HCT116 (cell line): ENCODE results near the gene NDUFAB1. TPM values are rescaled to one million over a fixed set of nuclear protein-coding genes. Genes with fewer than 3 reads are reported as not detected.

Experiments used
- ATAC-seq: fragments of 200-7000 bp; cut with Tn5 transposase; 2 replicates; pipeline ENCODE4 v1.9.1; 2020; ENCODE audit warnings: mild to moderate bottlenecking, moderate library complexity
- BruUV-seq: library from RNA; stranded (reverse); fragments of 400-500 nt; replicated peaks from 2 replicates; lab custom pipeline; 2021; lab: Mats Ljungman, UMichigan
- CTCF ChIA-PET: fragments of 300-600 bp; sonication (Branson Sonifier 250); formaldehyde crosslinking; loops from one replicate; lab custom pipeline; 2021; ENCODE audit warnings: antibody characterized with exemption; lab: Charles Lee
- POLR2A ChIA-PET: fragments of 300-600, 350-600 bp; sonication (Branson Sonifier 250); formaldehyde crosslinking; loops from one replicate; lab custom pipeline; 2021; ENCODE audit warnings: antibody characterized with exemption; lab: Charles Lee
- RAD21 ChIA-PET, 2 experiments: fragments of 300-600 bp; sonication (Branson Sonifier 250); formaldehyde crosslinking; loops; one replicate each; lab custom pipeline; 2023; ENCODE audit warnings: low total read pairs in 2 of 2; ENCODE audit not compliant: uncharacterized antibody in 2 of 2, unreplicated experiment in 2 of 2, low non-redundant PET in 1 of 2; lab: Charles Lee
- DNase-seq: peaks from one replicate; pipeline ENCODE4 v3.0.0-alpha.2; 2010; ENCODE audit warnings: low read depth, low spot score
- H2AFZ ChIP-seq: fragments of 200-600 bp; shearing (Covaris generic), sonication (generic); 2 replicates; pipeline ENCODE4 v1.6.1; 2017; ENCODE audit warnings: low read depth, mixed run types, mixed read lengths, antibody characterized with exemption, low read length; ENCODE audit not compliant: poor library complexity, severe bottlenecking
- H3K27ac ChIP-seq: 2 replicates; pipeline ENCODE4 v1.5.1; 2012; ENCODE audit warnings: low read depth, low read length
- H3K27me3 ChIP-seq: fragments of 200-600 bp; sonication (generic); 2 replicates; pipeline ENCODE4 v1.6.1; 2016; ENCODE audit warnings: mixed run types, low read length, mixed read lengths; ENCODE audit not compliant: insufficient read depth
- H3K36me3 ChIP-seq, 2 experiments: fragments of 200-500 bp in 1 of 2; fragments of 200-600 bp in 1 of 2; sonication (Bioruptor generic) in 1 of 2; sonication (generic) in 1 of 2; 2 replicates each; pipeline versions ENCODE4 v1.5.1 to v1.6.1; 2014 to 2016; ENCODE audit warnings: low read length in 2 of 2, inconsistent platforms in 1 of 2, mixed read lengths in 1 of 2, mixed run types in 1 of 2; ENCODE audit not compliant: insufficient read depth in 2 of 2, control insufficient read depth in 1 of 2
- H3K4me1 ChIP-seq, 2 experiments: fragments of 200-600 bp in 1 of 2; sonication (generic) in 1 of 2; 2 replicates each; pipeline versions ENCODE4 v1.5.1 to v1.6.1; 2012 to 2017; ENCODE audit warnings: low read length in 2 of 2, inconsistent platforms in 1 of 2, mild to moderate bottlenecking in 1 of 2, mixed read lengths in 1 of 2, mixed run types in 1 of 2, moderate library complexity in 1 of 2; ENCODE audit not compliant: insufficient read depth in 2 of 2, control insufficient read depth in 1 of 2
- H3K4me2 ChIP-seq: fragments of 200-600 bp; sonication (generic); 2 replicates; pipeline ENCODE4 v1.6.1; 2017; ENCODE audit warnings: mixed run types, low read length, mixed read lengths
- H3K4me3 ChIP-seq, 2 experiments: fragments of 200-600 bp in 1 of 2; sonication (generic) in 1 of 2; replicated peaks in 1 of 2; 2 replicates each; pipeline ENCODE4 v1.5.1; 2011 to 2016; ENCODE audit warnings: low read length in 2 of 2, control low read depth in 1 of 2, low read depth in 1 of 2, mild to moderate bottlenecking in 1 of 2, mixed read lengths in 1 of 2, mixed run types in 1 of 2
- H3K79me2 ChIP-seq: fragments of 200-600 bp; sonication (generic); 2 replicates; pipeline ENCODE4 v1.6.1; 2017; ENCODE audit warnings: mild to moderate bottlenecking, mixed run types, low read length, moderate library complexity, mixed read lengths; ENCODE audit not compliant: insufficient read depth
- H3K9ac ChIP-seq: fragments of 200-600 bp; sonication (generic); 2 replicates; pipeline ENCODE4 v1.6.1; 2016; ENCODE audit warnings: low read length, mixed read lengths
- H3K9me2 ChIP-seq: fragments of 200-600 bp; sonication (generic), shearing (Covaris generic); 2 replicates; pipeline ENCODE4 v1.6.1; 2017; ENCODE audit warnings: mixed run types, mild to moderate bottlenecking, moderate library complexity; ENCODE audit not compliant: insufficient read depth
- H3K9me3 ChIP-seq, 2 experiments: fragments of 200-500 bp in 1 of 2; fragments of 200-600 bp in 1 of 2; sonication (Bioruptor generic) in 1 of 2; sonication (generic) in 1 of 2; 2 replicates each; pipeline ENCODE4 v1.6.1; 2014 to 2017; ENCODE audit warnings: low read length in 2 of 2, mixed read lengths in 2 of 2, inconsistent platforms in 1 of 2, low read depth in 1 of 2, mild to moderate bottlenecking in 1 of 2, mixed run types in 1 of 2, moderate library complexity in 1 of 2; ENCODE audit not compliant: control insufficient read depth in 1 of 2, insufficient read depth in 1 of 2
- H4K20me1 ChIP-seq: fragments of 200-600 bp; sonication (generic), shearing (Covaris generic); 2 replicates; pipeline ENCODE4 v1.6.1; 2017; ENCODE audit warnings: mixed run types, mild to moderate bottlenecking, moderate library complexity; ENCODE audit not compliant: insufficient read depth
- CEBPB ChIP-seq: IDR thresholded peaks from 2 replicates; pipeline ENCODE4 v1.6.1; 2012; ENCODE audit warnings: low read depth
- EGR1 ChIP-seq: IDR thresholded peaks from 2 replicates; pipeline ENCODE4 v1.6.1; 2012; ENCODE audit warnings: low read depth
- EZH2 ChIP-seq: fragments of 200-600 bp; sonication (generic); IDR thresholded peaks from 2 replicates; pipeline ENCODE4 v1.6.1; 2017; ENCODE audit warnings: antibody characterized with exemption, mixed run types
- EZH2phosphoT487 ChIP-seq: fragments of 200-600 bp; IDR thresholded peaks from 2 replicates; pipeline ENCODE4 v1.6.1; 2018; ENCODE audit warnings: antibody characterized with exemption, borderline replicate concordance
- FOSL1 ChIP-seq: IDR thresholded peaks from 2 replicates; pipeline ENCODE4 v1.6.1; 2012; ENCODE audit warnings: low read depth
- JUND ChIP-seq: IDR thresholded peaks from 2 replicates; pipeline ENCODE4 v1.6.1; 2012
- SP1 ChIP-seq: IDR thresholded peaks from 2 replicates; pipeline ENCODE4 v1.6.1; 2012; ENCODE audit warnings: low read depth
- TCF7L2 ChIP-seq: IDR thresholded peaks from 2 replicates; pipeline ENCODE4 v1.7.0; 2011; ENCODE audit warnings: borderline replicate concordance, inconsistent platforms; ENCODE audit not compliant: insufficient read depth, insufficient read length; ENCODE audit errors: extremely low read depth
- YY1 ChIP-seq: IDR thresholded peaks from 2 replicates; pipeline ENCODE4 v1.6.1; 2011; ENCODE audit warnings: low read length, low read depth, moderate library complexity, mild to moderate bottlenecking; ENCODE audit not compliant: insufficient replicate concordance; ENCODE audit errors: extremely low read depth
- ZBTB33 ChIP-seq: IDR thresholded peaks from 2 replicates; pipeline ENCODE4 v1.6.1; 2011; ENCODE audit warnings: mild to moderate bottlenecking, low read length, moderate library complexity; ENCODE audit not compliant: insufficient replicate concordance; ENCODE audit errors: extremely low read depth
- ZNF274 ChIP-seq: fragments of 200-500 bp; sonication (Bioruptor generic); IDR thresholded peaks from 2 replicates; pipeline ENCODE4 v1.6.1; 2014; ENCODE audit warnings: mild to moderate bottlenecking, low read depth, low read length, inconsistent platforms
- intact Hi-C: fragments of 100-400 bp; cut with micrococcal nuclease; formaldehyde crosslinking; loops from 2 replicates; pipeline ENCODE4 v1.10.0; 2022
- total RNA-seq: library from RNA; stranded (reverse); gene quantifications from one replicate; pipeline ENCODE4 v1.2.1, GENCODE V29; 2021; ENCODE audit not compliant: unreplicated experiment
- TF ChIP-seq, protein P1 (sequence below): IDR thresholded peaks from 2 replicates; pipeline ENCODE4 v1.6.1; 2012

NDUFAB1 gene
- total RNA-seq, 1 experiment from 2014 or later, result 169 TPM

- no peaks in the 10 kb centered on the region for H4K20me1 ChIP-seq
- CTCF ChIA-PET, result no interaction called here
Observed at GRCh38 chr16:23564575-23565363, 31.3 kb downstream of the NDUFAB1 start.

More at GRCh38 chr16:23564575-23565363, 31.3 kb downstream of the NDUFAB1 start:
- intact Hi-C loops, result no loop called here
- Histone ChIP-seq H3K4me2 (no peak overlapping the region), H3K27ac (no peak overlapping the region), H3K27me3 (no peaks in the 10 kb centered on the region), H3K4me1 (no peaks in the 10 kb centered on the region), H2AFZ (no peak overlapping the region), H3K4me3 (no peak overlapping the region)
- POLR2A ChIA-PET, result no interaction called here
- DNase-seq (no peak), ATAC-seq (no peak)
- TF ChIP-seq EZH2phosphoT487, result no peak
- no peak for TF ChIP-seq SP1
- no peak for TF ChIP-seq ZBTB33
- TF ChIP-seq JUND, result no peak
- TF ChIP-seq FOSL1, result no peak
- TF ChIP-seq, protein P1, sequence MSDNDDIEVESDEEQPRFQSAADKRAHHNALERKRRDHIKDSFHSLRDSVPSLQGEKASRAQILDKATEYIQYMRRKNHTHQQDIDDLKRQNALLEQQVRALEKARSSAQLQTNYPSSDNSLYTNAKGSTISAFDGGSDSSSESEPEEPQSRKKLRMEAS, result no peak
- TF ChIP-seq EZH2, result no peak
- no peak for TF ChIP-seq TCF7L2
- no peak for TF ChIP-seq ZNF274
- TF ChIP-seq EGR1, result no peak
- TF ChIP-seq CEBPB, result no peak
- TF ChIP-seq YY1, result no peak
- TF ChIP-seq, all 23 proteins: peak for 0
- Histone ChIP-seq H3K79me2 (peaks cover 49% of the 10 kb centered on the region), H3K36me3 (peaks cover 75 to 84% of the 10 kb centered on the region in 2 experiments), H3K9ac (no peak overlapping the region), H3K9me3 (no peaks in the 10 kb centered on the region), H3K9me2 (no peaks in the 10 kb centered on the region)
- RAD21 ChIA-PET, result no interaction called here
- BruUV-seq, result no TSS peak
